DMS153 treated with DMSO at 0.1 percent for 48 hours (cell line): ENCODE measurements around the gene TMEM253.

Experiments used
- DNase-seq: peaks from one replicate; lab custom pipeline; 2025; ENCODE audit not compliant: unreplicated experiment; lab: John Stamatoyannopoulos, UW

TMEM253 gene

GRCh38 chr14:21103710-21104447 is 3.0 kb downstream of the TMEM253 start:
- DNase-seq = peak; percentile 95

- DNase-seq = peak; percentile 77
Observed at GRCh38 chr14:21104448-21105060, 3.7 kb downstream of the TMEM253 start.

- DNase-seq = no peak
Observed at GRCh38 chr14:21105095-21105494, 4.2 kb downstream of the TMEM253 start.

- DNase-seq = no peak
Observed at GRCh38 chr14:21106176-21106497, 5.3 kb downstream of the TMEM253 start.

GRCh38 chr14:21106498-21107282 is 5.8 kb downstream of the TMEM253 start:
- peak; percentile 73 for DNase-seq

GRCh38 chr14:21107283-21107800 is 6.5 kb downstream of the TMEM253 start:
- no peak for DNase-seq

GRCh38 chr14:21108791-21109190 is 7.9 kb downstream of the TMEM253 start:
- no peak for DNase-seq

- no peak for DNase-seq
Observed at GRCh38 chr14:21109377-21110138, 8.7 kb downstream of the TMEM253 start.

- no peak for DNase-seq
Observed at GRCh38 chr14:21112255-21112654, 11.4 kb downstream of the TMEM253 start.

- DNase-seq = no peak
Observed at GRCh38 chr14:21113369-21113768, 12.5 kb downstream of the TMEM253 start.

- no peak for DNase-seq
Observed at GRCh38 chr14:21118933-21119332, 18.1 kb downstream of the TMEM253 start.

- no peak for DNase-seq
Observed at GRCh38 chr14:21120686-21121085, 19.8 kb downstream of the TMEM253 start.

- DNase-seq = no peak
Observed at GRCh38 chr14:21121122-21121521, 20.3 kb downstream of the TMEM253 start.

- no peak for DNase-seq
Observed at GRCh38 chr14:21123429-21123828, 22.6 kb downstream of the TMEM253 start.

- no peak for DNase-seq
Observed at GRCh38 chr14:21133901-21134300, 33.0 kb downstream of the TMEM253 start.

GRCh38 chr14:21136024-21136423 is 35.2 kb downstream of the TMEM253 start:
- DNase-seq = no peak

GRCh38 chr14:21142357-21142756 is 41.5 kb downstream of the TMEM253 start:
- DNase-seq = no peak

- no peak for DNase-seq
Observed at GRCh38 chr14:21145437-21145836, 44.6 kb downstream of the TMEM253 start.

- no peak for DNase-seq
Observed at GRCh38 chr14:21149641-21150367, 48.9 kb downstream of the TMEM253 start.
